Ishikawa (cell line): ENCODE data around the gene PDE1A.

Source experiments
- CEBPB ChIP-seq: IDR thresholded peaks from 2 replicates; pipeline ENCODE4 v1.6.1; 2012
- EGR1 ChIP-seq: IDR thresholded peaks from 2 replicates; pipeline ENCODE4 v1.6.1; 2012
- EP300 ChIP-seq: IDR thresholded peaks from 2 replicates; pipeline ENCODE4 v1.6.1; 2012; ENCODE audit warnings: borderline replicate concordance
- MAX ChIP-seq: IDR thresholded peaks from 2 replicates; pipeline ENCODE4 v1.6.1; 2012
- NFIC ChIP-seq: IDR thresholded peaks from 2 replicates; pipeline ENCODE4 v1.6.1; 2012
- RAD21 ChIP-seq: IDR thresholded peaks from 2 replicates; pipeline ENCODE4 v1.6.1; 2012; ENCODE audit warnings: low read depth
- REST ChIP-seq: IDR thresholded peaks from 2 replicates; pipeline ENCODE4 v1.6.1; 2012; ENCODE audit warnings: low read depth, mild to moderate bottlenecking
- TAF1 ChIP-seq: IDR thresholded peaks from 2 replicates; pipeline ENCODE4 v1.6.1; 2012; ENCODE audit warnings: low read depth, mild to moderate bottlenecking
- TCF12 ChIP-seq: IDR thresholded peaks from 2 replicates; pipeline ENCODE4 v1.6.1; 2012; ENCODE audit warnings: low read depth
- USF1 ChIP-seq: IDR thresholded peaks from 2 replicates; pipeline ENCODE4 v1.6.1; 2012

- TF ChIP-seq TCF12 (no peak), RAD21 (no peak), REST (no peak), MAX (no peak), EP300 (no peak), TAF1 (no peak), EGR1 (no peak), CEBPB (no peak), NFIC (no peak), USF1 (no peak)
These were observed 45.6 kb downstream of the PDE1A start for GRCh38 chr2:182381225-182381624.
